ENCODE results near the gene TMEM169.
"Not testable (repeated sequence)": the region's sequence is repeated elsewhere in the genome, so short reads cannot be mapped to it uniquely, and the experiment has no call there.

Gene TMEM169

DNA sequence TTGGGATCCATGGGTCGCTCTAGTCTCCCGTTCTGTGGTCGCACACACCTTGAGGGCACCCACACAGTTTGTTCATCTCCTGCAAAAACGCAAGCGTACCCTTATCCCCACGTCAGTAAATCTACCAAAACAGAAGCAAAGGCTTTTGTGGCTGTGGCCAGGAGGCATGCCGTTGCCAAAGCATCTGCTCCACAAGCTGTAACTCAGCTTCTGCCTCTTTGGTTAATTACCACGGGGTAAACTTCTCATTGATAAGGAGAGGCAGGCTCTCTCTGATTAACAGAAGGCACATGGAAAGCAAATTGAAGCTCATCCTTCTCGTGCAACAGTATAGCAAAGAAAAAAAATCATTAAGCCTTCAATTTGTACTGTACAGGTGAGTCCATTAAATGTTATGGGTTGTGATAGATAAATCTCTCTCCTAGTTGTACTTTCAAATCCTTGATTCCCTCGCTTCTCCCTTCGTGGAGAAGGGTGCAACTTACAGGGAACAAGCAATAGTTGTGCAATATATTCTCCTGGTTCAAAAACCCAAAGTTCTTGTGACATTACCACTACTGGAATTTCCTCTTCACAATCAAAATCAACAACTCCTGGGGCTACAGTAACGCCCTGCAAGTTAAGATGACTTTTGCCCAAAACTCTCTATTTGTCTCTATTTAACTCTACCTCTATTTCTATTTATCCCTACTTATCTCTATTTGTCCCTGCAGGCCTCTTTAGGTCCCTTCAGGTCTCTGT is 10.4 kb upstream of the TMEM169 start:
- DNase-seq (ENCODE audit: low read depth in 2 of 2, low spot score in 1 of 2) = no peak

DNA sequence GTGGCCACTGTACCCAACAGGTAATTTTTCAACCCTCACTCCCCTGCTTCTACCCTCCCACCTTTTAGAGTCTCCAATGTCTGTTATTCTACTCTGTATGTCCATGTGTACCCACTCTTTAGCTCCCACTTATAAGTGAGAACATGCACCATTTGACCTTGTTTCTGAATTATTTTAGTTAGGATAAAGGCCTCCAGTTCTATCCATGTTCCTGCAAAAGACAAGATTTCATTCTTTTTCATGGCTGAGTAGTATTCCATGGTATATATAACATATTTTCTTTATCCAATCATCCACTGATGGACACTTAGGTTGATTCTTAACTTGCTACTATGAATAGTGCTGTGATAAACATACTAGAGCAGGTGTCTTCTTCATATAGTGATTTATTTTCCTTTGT is 9.2 kb upstream of the TMEM169 start:
- no peak for DNase-seq (ENCODE audit: low read depth in 2 of 2, low spot score in 1 of 2)

- DNase-seq (ENCODE audit: low read depth in 2 of 2, low spot score in 1 of 2) = no peak
Measured at GRCh38 chr2:216073773-216074172, 7.9 kb upstream of the TMEM169 start.

DNA sequence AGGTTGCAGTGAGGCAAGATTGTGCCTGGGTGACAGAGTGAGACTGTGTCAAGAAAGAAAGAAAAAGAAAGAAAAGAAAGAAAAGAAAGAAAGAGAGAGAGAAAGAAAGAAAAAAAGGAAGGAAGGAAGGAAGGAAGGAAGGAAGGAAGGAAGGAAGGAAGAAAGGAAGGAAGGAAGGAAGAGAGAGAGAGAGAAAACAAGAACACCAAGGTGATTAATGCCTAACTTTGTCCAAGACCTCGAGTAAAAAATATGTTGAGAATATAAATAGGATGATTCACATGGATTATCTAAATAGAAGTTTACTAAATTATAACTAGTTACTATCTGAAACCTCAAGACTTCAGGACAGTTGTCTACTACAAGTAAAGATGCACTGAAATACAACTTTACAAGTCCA is 7.3 kb upstream of the TMEM169 start:
- no peak for DNase-seq (ENCODE audit: low read depth in 2 of 2, low spot score in 1 of 2)

GRCh38 chr2:216074794-216075193 is 6.9 kb upstream of the TMEM169 start:
- no peak for DNase-seq (ENCODE audit: low read depth in 2 of 2, low spot score in 1 of 2)

DNA sequence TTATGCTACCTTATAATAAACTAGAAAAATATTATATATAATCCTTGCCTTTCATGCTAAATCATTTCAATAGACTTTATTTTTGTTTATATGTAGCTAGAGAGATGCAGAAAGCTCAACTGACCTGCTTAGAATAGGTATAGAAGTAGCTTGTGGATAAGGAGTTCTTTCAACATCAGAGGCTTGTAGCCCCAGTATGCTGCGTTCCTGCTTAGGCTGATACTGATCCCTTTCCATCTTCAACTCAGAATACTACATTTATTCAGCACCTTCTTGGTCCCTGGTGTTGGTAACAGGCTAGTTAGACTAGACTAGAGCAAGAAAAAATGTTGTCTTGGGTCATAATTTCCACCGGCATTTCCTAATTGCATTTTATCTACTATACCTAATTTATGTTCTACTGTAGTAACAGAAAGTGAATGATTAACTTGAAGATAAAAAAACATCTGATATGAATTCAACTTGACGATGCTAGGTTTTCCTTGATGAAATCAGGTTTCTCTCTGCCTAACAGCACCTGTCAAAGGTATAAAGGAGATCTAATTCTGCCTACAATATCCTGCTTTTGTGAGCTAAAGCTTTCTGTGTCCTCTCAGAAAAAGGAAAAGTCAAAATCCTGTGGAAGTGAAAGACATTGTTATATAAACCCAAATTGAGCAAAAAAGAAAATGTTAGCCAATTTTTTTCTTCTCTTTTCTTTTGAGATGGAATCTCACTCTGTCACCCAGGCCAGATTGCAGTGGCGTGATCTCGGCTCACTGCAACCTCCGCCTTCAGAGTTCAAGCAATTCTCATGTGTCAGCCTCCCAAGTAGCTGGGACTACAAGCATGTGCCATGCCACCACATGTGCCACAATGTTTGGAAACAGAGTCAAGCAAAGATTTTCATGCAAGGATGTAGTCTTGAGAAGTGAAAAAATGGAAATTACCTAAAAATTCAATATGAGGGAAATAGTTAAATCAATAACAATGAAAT is 5.9 kb upstream of the TMEM169 start:
- DNase-seq (ENCODE audit: low read depth in 2 of 2, low spot score in 1 of 2) = no peak

- no peak for DNase-seq (ENCODE audit: low read depth in 2 of 2, low spot score in 1 of 2)
Measured at GRCh38 chr2:216078776-216079175, 2.9 kb upstream of the TMEM169 start.

GRCh38 chr2:216080048-216080447 is 1.7 kb upstream of the TMEM169 start:
- not testable (repeated sequence) for DNase-seq (ENCODE audit: low read depth in 2 of 2, low spot score in 1 of 2)

DNA sequence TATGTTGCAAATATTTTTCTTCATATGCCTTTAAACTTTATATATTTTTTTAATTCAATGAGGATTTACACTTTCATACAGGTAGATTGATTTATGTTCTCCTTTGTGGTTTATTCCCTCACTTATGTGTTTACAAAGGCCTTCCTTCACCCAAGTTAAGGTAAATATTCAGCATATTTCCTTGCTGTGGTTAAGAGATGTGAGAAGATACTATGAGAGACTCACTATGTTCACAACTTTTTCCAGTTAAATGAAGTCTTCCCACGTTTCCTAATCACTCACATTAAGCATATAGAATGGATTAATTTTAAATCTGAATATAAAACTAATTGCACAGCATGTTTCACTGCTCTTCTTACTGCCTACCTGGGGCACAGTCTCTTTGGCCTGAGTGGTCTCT is 707 bp upstream of the TMEM169 start:
- no peak for DNase-seq (ENCODE audit: low read depth in 2 of 2, low spot score in 1 of 2)

GRCh38 chr2:216082117-216082711 is 495 bp downstream of the TMEM169 start:
- DNase-seq (ENCODE audit: low read depth in 2 of 2, low spot score in 1 of 2) = no peak

- no peak for DNase-seq (ENCODE audit: low read depth in 2 of 2, low spot score in 1 of 2)
Measured at GRCh38 chr2:216082805-216083204, 1.1 kb downstream of the TMEM169 start.

DNA sequence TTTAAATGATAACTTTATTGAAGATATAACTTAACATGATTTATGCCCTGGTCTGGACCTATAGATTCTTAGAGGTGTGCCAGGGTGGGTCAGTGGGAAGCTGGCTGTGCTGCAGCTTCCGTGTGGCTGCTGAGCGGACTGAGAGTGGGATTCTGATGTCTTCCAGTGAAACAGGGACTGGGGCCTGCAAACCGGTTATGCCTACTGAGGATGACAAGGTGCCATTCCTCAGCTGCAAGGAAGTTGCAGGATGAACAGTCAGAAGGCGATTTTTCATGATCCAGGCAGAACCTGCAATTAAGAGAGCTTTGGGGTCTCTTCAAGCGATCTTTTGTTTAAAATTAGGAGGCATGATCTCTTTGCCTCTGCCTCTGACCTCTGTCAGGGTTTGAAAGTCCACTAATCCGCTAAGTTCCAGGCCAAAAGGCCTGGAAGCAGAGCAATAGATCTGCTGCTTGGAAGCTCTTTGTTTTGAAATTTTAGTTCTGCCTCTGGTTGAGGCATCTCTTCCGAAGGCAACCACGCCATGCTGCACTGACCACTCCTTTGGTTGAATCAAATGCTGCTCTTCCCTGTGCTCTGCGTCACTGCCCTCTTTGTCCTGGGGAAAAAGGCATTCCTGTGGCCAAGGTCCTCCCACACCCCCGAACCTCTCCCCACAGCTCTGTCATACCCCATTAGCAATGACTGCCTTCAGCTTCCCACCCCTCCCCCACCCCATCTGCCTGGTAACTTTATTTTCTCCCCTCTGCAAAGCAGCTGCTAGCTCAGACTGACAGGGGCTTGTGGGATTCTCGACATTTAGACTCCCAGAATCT is 2.0 kb downstream of the TMEM169 start:
- no peak for DNase-seq (ENCODE audit: low read depth in 2 of 2, low spot score in 1 of 2)

DNA sequence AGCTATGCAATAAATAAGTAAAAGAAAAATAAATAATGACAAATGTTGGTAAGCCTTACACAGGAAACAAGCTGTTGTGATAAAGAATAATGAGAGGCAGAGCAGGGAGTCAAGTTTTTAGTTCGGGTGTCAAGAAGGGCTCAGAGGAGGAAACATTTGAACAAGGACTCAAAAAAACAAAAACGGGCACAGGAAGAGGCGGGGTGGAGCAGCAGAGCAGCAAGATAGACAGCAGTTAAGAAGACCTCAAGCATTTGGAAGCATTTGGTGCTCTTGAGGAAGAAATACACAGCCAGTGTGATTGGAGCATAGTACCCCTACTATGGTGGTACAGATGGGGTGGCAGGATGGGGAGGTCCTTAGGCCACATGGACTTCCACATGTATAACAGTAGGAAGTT is 2.8 kb downstream of the TMEM169 start:
- DNase-seq (ENCODE audit: low read depth in 2 of 2, low spot score in 1 of 2) = no peak

GRCh38 chr2:216086207-216086893 is 4.6 kb downstream of the TMEM169 start:
- no peak for DNase-seq (ENCODE audit: low read depth in 2 of 2, low spot score in 1 of 2)

DNA sequence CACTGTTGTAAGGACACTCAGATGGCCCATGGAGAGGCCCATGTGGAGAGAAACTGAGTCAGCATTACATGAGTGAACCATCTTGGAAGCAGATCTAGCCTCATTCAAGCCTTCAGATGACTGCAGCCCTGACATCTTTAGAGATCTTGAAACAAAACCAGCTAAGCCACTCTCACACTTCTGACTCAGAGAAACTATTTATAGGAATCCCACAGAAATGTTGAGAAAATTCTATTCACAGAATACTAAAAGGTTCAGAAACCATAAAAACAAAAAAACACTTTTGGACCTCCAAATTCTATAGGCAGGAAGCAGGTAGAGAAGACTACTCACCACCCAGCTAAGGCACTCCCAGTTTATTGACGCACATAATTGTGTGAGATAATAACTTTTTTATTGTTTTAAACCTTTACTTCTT is 8.7 kb downstream of the TMEM169 start:
- DNase-seq (ENCODE audit: low read depth in 2 of 2, low spot score in 1 of 2) = no peak

- no peak for DNase-seq (ENCODE audit: low read depth in 2 of 2, low spot score in 1 of 2)
Measured at GRCh38 chr2:216092646-216093045, 10.9 kb downstream of the TMEM169 start.

- no peak for DNase-seq (ENCODE audit: low read depth in 2 of 2, low spot score in 1 of 2)
Measured at GRCh38 chr2:216094701-216095100, 13.0 kb downstream of the TMEM169 start.

- no peak for DNase-seq (ENCODE audit: low read depth in 2 of 2, low spot score in 1 of 2)
Measured at GRCh38 chr2:216098421-216099334, 17.0 kb downstream of the TMEM169 start.

DNA sequence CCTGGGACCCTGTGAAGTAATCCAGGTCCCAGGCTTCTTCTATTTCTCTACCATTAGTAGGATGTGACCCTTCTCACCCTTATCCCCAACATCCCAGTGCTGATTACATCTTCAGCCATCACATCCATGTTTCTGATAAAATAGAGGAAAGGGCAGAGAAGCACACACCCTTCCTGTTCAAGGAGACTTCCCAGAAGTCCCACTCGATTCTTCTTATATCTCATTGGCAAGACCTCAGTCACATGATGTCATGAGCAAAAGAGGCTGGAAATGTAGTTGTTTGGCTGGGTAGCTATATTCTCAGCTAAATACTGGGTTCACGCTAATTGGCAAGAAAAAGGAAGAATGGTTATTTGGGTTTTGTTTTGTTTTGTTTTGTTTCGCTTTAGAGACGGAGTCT is 19.4 kb downstream of the TMEM169 start:
- DNase-seq (ENCODE audit: low read depth in 2 of 2, low spot score in 1 of 2) = no peak

All from stimulated activated CD8-positive, alpha-beta memory T cell treated with anti-CD3 and anti-CD28 coated beads, Interleukin-4, amount 100 ng/mL, for 1 hour (primary cell).